Measurements from ENCODE around the gene KRT16. TPM values are rescaled to one million over a fixed set of nuclear protein-coding genes. Genes with fewer than 3 reads are reported as not detected.

KRT16 gene
- total RNA-seq, 4 donors from 2014 or later: 0.79 TPM; not detected in 3

- DNase-seq: no peak
- 79 to 83% methylated on average over 4 to 6 of the region's 6 CpGs for WGBS, 2 donors (ENCODE audit: low coverage in 1 of 2)
- no peaks in the 10 kb centered on the region for H3K27me3 ChIP-seq
- H3K4me1 ChIP-seq: peaks cover 0 to 8% (median 0%) of the 10 kb centered on the region in 4 donors
- H3K36me3 ChIP-seq: no peaks in the 10 kb centered on the region
- intact Hi-C loops (cut with DNase I; ENCODE audit: low total_unique reads): loop anchor here (10.0 kb wide), 1 partner anchor 724 kb away; no protein-coding TSS in a partner anchor
- no peaks in the 10 kb centered on the region for H3K9me3 ChIP-seq
- in situ Hi-C loops (cut with MboI; ENCODE audit: low pct_ligation_motif_present in 1 of 4, low pct_unique_long_range_greater_than_20kb in 1 of 4, low sequenced_read_pairs in 3 of 4): loop anchor here in 1 of 4 donors (25.0 kb wide), 1 partner anchor 727 kb away; no protein-coding TSS in a partner anchor
- no peak overlapping the region for H3K27ac ChIP-seq
- TF ChIP-seq EP300 (IDR thresholded peaks at IDR 0.05; ENCODE audit: low read depth): no peak
- TF ChIP-seq POLR2A (IDR thresholded peaks at IDR 0.05): no peak
- TF ChIP-seq, protein P1, sequence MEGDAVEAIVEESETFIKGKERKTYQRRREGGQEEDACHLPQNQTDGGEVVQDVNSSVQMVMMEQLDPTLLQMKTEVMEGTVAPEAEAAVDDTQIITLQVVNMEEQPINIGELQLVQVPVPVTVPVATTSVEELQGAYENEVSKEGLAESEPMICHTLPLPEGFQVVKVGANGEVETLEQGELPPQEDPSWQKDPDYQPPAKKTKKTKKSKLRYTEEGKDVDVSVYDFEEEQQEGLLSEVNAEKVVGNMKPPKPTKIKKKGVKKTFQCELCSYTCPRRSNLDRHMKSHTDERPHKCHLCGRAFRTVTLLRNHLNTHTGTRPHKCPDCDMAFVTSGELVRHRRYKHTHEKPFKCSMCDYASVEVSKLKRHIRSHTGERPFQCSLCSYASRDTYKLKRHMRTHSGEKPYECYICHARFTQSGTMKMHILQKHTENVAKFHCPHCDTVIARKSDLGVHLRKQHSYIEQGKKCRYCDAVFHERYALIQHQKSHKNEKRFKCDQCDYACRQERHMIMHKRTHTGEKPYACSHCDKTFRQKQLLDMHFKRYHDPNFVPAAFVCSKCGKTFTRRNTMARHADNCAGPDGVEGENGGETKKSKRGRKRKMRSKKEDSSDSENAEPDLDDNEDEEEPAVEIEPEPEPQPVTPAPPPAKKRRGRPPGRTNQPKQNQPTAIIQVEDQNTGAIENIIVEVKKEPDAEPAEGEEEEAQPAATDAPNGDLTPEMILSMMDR (IDR thresholded peaks at IDR 0.05): no peak
- no peak for TF ChIP-seq POLR2AphosphoS5 (IDR thresholded peaks at IDR 0.05)
- no peak overlapping the region for H3K4me3 ChIP-seq
Measured at GRCh38 chr17:41638941-41639340, 26.4 kb upstream of the KRT16 start.

DNA sequence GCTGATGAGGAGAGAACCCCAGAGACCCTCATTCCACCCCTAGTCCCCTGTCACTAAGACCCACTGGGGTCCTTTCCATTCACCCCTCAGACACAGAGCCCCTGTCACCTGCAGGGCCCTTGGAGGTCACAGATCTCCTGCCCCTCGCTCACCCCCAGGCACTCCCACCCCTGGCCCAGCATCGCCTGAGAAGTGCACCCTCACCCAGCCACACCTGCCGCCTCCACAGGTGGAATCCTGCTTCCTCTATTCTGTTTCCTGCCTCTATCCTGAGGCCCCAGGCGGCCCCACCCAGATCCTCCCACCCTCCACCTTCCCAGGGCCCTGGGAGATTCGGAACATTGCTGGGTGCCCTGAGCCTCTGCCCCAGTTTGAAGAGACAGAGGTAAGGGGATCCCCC, 25.6 kb upstream of the KRT16 start:
- in situ Hi-C loops (cut with MboI; ENCODE audit: low pct_ligation_motif_present in 1 of 4, low pct_unique_long_range_greater_than_20kb in 1 of 4, low sequenced_read_pairs in 3 of 4): loop anchor here in 1 of 4 donors (25.0 kb wide), 1 partner anchor 726 kb away; no protein-coding TSS in a partner anchor
- TF ChIP-seq EP300 (IDR thresholded peaks at IDR 0.05; ENCODE audit: low read depth) (no peak), POLR2AphosphoS5 (IDR thresholded peaks at IDR 0.05) (no peak), POLR2A (IDR thresholded peaks at IDR 0.05) (no peak)
- TF ChIP-seq, protein P1 (IDR thresholded peaks at IDR 0.05): no peak

GRCh38 chr17:41636652-41637051, 24.1 kb upstream of the KRT16 start:
- in situ Hi-C loops (cut with MboI; ENCODE audit: low pct_ligation_motif_present in 1 of 4, low pct_unique_long_range_greater_than_20kb in 1 of 4, low sequenced_read_pairs in 3 of 4) (loop anchor here in 1 of 4 donors (25.0 kb wide), 1 partner anchor 724 kb away; no protein-coding TSS in a partner anchor), intact Hi-C loops (cut with DNase I; ENCODE audit: low total_unique reads) (loop anchor here (10.0 kb wide), 1 partner anchor 722 kb away; no protein-coding TSS in a partner anchor)
- TF ChIP-seq POLR2AphosphoS5 (IDR thresholded peaks at IDR 0.05) (no peak), POLR2A (IDR thresholded peaks at IDR 0.05) (no peak), EP300 (IDR thresholded peaks at IDR 0.05; ENCODE audit: low read depth) (no peak)
- TF ChIP-seq, protein P1 (IDR thresholded peaks at IDR 0.05): no peak

More for the DNA sequence above, 25.6 kb upstream of the KRT16 start:
- Histone ChIP-seq H3K4me3 (no peak overlapping the region), H3K27me3 (no peaks in the 10 kb centered on the region), H3K36me3 (no peaks in the 10 kb centered on the region), H3K27ac (no peak overlapping the region), H3K4me1 (peaks cover 0 to 8% (median 0%) of the 10 kb centered on the region in 4 donors), H3K9me3 (no peaks in the 10 kb centered on the region)
- 41 to 43% methylated on average over 3 to 5 of the region's 5 CpGs for WGBS, 2 donors (ENCODE audit: low coverage in 1 of 2)
- no peak for DNase-seq
- intact Hi-C loops (cut with DNase I; ENCODE audit: low total_unique reads): loop anchor here (10.0 kb wide), 1 partner anchor 723 kb away; no protein-coding TSS in a partner anchor

GRCh38 chr17:41635121-41636097, 22.8 kb upstream of the KRT16 start:
- Histone ChIP-seq H3K4me1 (peaks cover 0 to 8% (median 0%) of the 10 kb centered on the region in 4 donors), H3K4me3 (no peak overlapping the region), H3K36me3 (no peaks in the 10 kb centered on the region), H3K27me3 (no peaks in the 10 kb centered on the region), H3K27ac (no peak overlapping the region), H3K9me3 (no peaks in the 10 kb centered on the region)
- TF ChIP-seq POLR2A (IDR thresholded peaks at IDR 0.05): no peak
- TF ChIP-seq, protein P1 (IDR thresholded peaks at IDR 0.05): no peak
- no peak for TF ChIP-seq EP300 (IDR thresholded peaks at IDR 0.05; ENCODE audit: low read depth)
- TF ChIP-seq POLR2AphosphoS5 (IDR thresholded peaks at IDR 0.05): no peak
- intact Hi-C loops (cut with DNase I; ENCODE audit: low total_unique reads): loop anchor here (10.0 kb wide), 1 partner anchor 721 kb away; no protein-coding TSS in a partner anchor
- WGBS, 2 donors (ENCODE audit: low coverage in 1 of 2): 30 to 31% methylated on average over 2 to 25 of the region's 28 CpGs
- DNase-seq: no peak
- in situ Hi-C loops (cut with MboI; ENCODE audit: low pct_ligation_motif_present in 1 of 4, low pct_unique_long_range_greater_than_20kb in 1 of 4, low sequenced_read_pairs in 3 of 4): loop anchor here in 1 of 4 donors (25.0 kb wide), 1 partner anchor 723 kb away; no protein-coding TSS in a partner anchor

More at GRCh38 chr17:41636652-41637051, 24.1 kb upstream of the KRT16 start:
- Histone ChIP-seq H3K9me3 (no peaks in the 10 kb centered on the region), H3K27me3 (no peaks in the 10 kb centered on the region), H3K4me3 (no peak overlapping the region), H3K27ac (no peak overlapping the region), H3K36me3 (no peaks in the 10 kb centered on the region), H3K4me1 (peaks cover 0 to 8% (median 0%) of the 10 kb centered on the region in 4 donors)
- DNase-seq: no peak
- WGBS, 2 donors (ENCODE audit: low coverage in 1 of 2): 87% methylated on average over 9 of the region's 9 CpGs; no CpG with 5 or more reads in 1 of the 2 donors

All from transverse colon (tissue), 4 donors.